ENCODE measurements around the gene TSKS.

DNA sequence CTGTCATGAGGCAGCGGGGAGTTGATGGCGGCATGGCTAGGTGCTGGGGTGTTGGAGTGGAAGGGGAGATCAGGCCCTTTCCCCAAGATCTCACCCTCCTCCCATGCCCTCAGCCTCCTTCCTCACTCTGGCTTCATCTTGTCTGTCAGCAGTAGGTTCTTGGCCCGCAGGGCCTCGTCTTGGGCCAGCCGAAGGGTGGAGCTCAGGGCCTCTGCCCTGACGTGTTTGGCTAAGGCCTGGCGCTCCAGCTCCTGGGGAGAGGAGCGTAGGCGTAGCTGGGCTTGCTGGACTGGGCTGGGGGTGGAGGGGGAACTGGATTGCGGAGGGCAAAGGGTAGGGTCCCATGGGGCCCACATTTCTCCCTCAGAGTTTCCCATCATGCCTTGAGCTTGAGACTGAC is 23.2 kb downstream of the TSKS start:
- TF ChIP-seq, protein P1, sequence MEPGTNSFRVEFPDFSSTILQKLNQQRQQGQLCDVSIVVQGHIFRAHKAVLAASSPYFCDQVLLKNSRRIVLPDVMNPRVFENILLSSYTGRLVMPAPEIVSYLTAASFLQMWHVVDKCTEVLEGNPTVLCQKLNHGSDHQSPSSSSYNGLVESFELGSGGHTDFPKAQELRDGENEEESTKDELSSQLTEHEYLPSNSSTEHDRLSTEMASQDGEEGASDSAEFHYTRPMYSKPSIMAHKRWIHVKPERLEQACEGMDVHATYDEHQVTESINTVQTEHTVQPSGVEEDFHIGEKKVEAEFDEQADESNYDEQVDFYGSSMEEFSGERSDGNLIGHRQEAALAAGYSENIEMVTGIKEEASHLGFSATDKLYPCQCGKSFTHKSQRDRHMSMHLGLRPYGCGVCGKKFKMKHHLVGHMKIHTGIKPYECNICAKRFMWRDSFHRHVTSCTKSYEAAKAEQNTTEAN (CRISPR knock-in tag; conservative IDR thresholded peaks at IDR 0.05): no peak
- TF ChIP-seq SRY (CRISPR knock-in tag; IDR thresholded peaks at IDR 0.05) (no peak), ZSCAN9 (CRISPR knock-in tag; IDR thresholded peaks at IDR 0.05; ENCODE audit: borderline replicate concordance) (no peak), ZBTB21 (CRISPR knock-in tag; IDR thresholded peaks at IDR 0.05) (no peak), ATF7 (IDR thresholded peaks at IDR 0.05) (no peak), ATF7 (CRISPR knock-in tag; IDR thresholded peaks at IDR 0.05) (no peak)
- TF ChIP-seq, protein P2, sequence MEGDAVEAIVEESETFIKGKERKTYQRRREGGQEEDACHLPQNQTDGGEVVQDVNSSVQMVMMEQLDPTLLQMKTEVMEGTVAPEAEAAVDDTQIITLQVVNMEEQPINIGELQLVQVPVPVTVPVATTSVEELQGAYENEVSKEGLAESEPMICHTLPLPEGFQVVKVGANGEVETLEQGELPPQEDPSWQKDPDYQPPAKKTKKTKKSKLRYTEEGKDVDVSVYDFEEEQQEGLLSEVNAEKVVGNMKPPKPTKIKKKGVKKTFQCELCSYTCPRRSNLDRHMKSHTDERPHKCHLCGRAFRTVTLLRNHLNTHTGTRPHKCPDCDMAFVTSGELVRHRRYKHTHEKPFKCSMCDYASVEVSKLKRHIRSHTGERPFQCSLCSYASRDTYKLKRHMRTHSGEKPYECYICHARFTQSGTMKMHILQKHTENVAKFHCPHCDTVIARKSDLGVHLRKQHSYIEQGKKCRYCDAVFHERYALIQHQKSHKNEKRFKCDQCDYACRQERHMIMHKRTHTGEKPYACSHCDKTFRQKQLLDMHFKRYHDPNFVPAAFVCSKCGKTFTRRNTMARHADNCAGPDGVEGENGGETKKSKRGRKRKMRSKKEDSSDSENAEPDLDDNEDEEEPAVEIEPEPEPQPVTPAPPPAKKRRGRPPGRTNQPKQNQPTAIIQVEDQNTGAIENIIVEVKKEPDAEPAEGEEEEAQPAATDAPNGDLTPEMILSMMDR (CRISPR knock-in tag; IDR thresholded peaks at IDR 0.05): no peak
